Fibroblast of skin of back (primary cell): Measurements from ENCODE around the gene CORO7.
A peak's percentile ranks its signal among the peaks of the same experiment; 100 is the strongest.
"Not testable (repeated sequence)": the region's sequence is repeated elsewhere in the genome, so short reads cannot be mapped to it uniquely, and the experiment has no call there.

Experiments
- DNase-seq: peaks from one replicate; pipeline ENCODE4 v3.0.0-alpha.2; 2013

CORO7 gene

GRCh38 chr16:4334724-4335495 is 81.5 kb downstream of the CORO7 start:
- no peak for DNase-seq

- DNase-seq, result not testable (repeated sequence)
Observed at GRCh38 chr16:4333714-4334113, 82.7 kb downstream of the CORO7 start.

GRCh38 chr16:4333308-4333638 is 83.1 kb downstream of the CORO7 start:
- no peak for DNase-seq

GRCh38 chr16:4332623-4333307 is 83.6 kb downstream of the CORO7 start:
- DNase-seq, result no peak

- no peak for DNase-seq
Observed at GRCh38 chr16:4332083-4332482, 84.3 kb downstream of the CORO7 start.

- peak; percentile 58 for DNase-seq
Observed at GRCh38 chr16:4330277-4330874, 86.0 kb downstream of the CORO7 start.

- no peak for DNase-seq
Observed at GRCh38 chr16:4328782-4329775, 87.3 kb downstream of the CORO7 start.

GRCh38 chr16:4328046-4328781 is 88.2 kb downstream of the CORO7 start:
- DNase-seq, result peak; percentile 75

GRCh38 chr16:4327386-4328045 is 88.9 kb downstream of the CORO7 start:
- DNase-seq, result no peak

GRCh38 chr16:4325253-4325758 is 91.1 kb downstream of the CORO7 start:
- DNase-seq, result no peak

GRCh38 chr16:4324492-4325252 is 91.7 kb downstream of the CORO7 start:
- DNase-seq, result no peak

- peak; percentile 68 for DNase-seq
Observed at GRCh38 chr16:4323845-4324488, 92.4 kb downstream of the CORO7 start.

- no peak for DNase-seq
Observed at GRCh38 chr16:4323071-4323844, 93.1 kb downstream of the CORO7 start.

- DNase-seq, result no peak
Observed at GRCh38 chr16:4322121-4323052, 94.0 kb downstream of the CORO7 start.

GRCh38 chr16:4321286-4322120 is 94.9 kb downstream of the CORO7 start:
- DNase-seq, result no peak

GRCh38 chr16:4320571-4321137 is 95.7 kb downstream of the CORO7 start:
- no peak for DNase-seq
